GM21528 (cell line): ENCODE results near the gene SLC7A7.
"Not testable (repeated sequence)": the region's sequence is repeated elsewhere in the genome, so short reads cannot be mapped to it uniquely, and the experiment has no call there.

Experiments
- ATAC-seq: cut with Tn5 transposase; IDR thresholded peaks from one replicate; pipeline ENCODE4 v1.9.1; 2021; ENCODE audit warnings: mild to moderate bottlenecking, moderate library complexity; ENCODE audit not compliant: unreplicated experiment, low FRiP score

Gene SLC7A7

DNA sequence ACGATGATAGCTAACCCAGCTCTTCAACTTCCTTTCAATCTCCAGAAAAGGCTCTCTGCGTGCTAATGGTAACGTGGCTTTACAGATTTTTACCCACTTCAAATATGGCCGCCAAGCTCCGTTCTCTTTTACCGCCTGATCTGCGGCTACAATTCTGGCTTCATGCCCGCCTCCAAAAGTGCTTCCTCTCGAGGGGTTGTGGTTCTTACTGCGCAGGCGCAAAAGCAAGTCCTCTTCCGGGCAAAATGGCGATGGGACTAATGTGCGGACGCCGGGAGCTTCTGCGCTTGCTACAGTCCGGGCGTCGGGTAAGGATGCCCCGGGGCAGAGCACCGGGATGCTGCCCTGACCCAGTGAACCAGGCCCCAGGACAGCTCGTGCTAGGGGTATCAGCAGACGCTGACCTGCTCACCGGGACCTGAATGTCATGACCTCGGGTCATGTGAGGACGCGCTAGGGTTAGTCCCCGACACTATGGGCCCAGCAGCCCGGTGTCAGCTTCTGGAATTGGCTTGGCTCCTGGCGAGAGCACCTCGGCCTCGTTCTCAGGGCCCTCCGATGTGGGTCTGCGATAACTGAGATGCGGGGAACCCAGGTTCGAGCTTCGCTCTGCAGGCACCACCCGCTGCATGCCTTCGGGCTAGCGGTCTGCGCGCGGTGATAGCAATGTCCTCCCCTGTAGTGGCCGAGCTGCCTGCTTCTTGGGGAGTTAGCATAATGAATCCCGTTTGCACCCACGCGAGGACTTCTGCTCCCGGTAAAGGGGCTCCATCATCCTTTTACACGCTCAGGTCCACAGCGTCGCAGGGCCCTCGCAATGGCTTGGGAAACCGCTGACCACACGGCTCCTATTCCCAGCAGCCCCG is 48.5 kb downstream of the SLC7A7 start, which contains the start of gene OXA1L:
Gene OXA1L (plus strand): TSS at position 232 of the 866 bp plus-strand sequence. CDS start 14 bp downstream, at position 246.
- peak; percentile 70 for ATAC-seq

DNA sequence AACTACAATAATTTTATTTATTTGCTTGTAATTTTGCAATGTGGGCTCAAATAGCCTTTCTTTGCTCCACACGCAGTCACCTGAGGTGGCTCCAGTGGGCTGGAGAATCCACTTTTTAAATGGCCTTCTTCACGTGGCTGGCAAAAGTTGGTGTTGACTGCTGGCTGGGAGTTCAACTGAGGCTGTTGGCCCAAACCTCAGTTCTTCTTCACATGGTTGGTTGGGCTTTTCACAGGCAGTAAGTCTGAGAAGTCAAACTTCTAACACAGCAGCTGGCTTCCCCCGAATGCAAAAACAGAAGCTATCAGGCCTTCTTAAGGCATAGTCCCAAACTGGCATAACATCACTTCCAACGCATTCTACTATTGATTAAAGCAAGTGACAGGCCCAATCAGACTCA is 50.9 kb downstream of the SLC7A7 start:
- ATAC-seq, result no peak

DNA sequence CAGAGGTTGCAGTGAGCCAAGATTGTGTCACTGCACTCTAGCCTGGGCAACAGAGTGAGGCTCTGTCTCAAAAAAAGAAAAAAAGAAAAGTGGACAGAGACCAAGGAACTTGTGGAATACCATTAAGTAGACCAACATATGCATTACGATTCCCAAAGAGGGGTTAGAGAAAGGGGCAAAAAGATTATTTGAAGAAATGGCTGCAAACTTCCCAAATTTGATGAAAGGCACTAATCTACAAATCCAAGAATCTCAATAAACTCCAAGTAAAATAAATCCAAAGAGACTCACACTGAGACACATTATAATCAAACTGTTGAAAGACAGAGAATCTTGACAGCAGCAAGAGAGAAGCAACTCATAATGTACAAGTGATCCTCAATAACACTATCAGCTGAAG is 53.5 kb downstream of the SLC7A7 start:
- ATAC-seq, result no peak

DNA sequence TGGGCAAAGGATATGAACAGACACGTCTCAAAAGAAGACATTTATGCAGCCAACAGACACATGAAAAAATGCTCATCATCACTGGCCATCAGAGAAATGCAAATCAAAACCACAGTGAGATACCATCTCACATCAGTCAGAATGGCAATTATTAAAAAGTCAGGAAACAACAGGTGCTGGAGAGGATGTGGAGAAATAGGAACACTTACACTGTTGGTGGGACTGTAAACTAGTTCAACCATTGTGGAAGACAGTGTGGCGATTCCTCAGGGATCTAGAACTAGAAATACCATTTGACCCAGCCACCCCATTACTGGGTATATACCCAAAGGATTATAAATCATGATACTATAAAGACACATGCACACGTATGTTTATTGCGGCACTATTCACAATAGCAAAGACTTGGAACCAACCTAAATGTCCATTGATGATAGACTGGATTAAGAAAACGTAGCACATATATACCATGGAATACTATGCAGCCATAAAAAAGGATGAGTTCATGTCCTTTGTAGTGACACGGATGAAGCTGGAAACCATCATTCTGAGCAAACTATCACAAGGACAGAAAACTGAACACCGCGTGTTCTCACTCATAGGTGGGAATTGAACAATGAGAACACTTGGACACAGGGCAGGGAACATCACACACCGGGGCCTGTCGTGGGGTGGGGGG is 57.1 kb downstream of the SLC7A7 start:
- not testable (repeated sequence) for ATAC-seq

DNA sequence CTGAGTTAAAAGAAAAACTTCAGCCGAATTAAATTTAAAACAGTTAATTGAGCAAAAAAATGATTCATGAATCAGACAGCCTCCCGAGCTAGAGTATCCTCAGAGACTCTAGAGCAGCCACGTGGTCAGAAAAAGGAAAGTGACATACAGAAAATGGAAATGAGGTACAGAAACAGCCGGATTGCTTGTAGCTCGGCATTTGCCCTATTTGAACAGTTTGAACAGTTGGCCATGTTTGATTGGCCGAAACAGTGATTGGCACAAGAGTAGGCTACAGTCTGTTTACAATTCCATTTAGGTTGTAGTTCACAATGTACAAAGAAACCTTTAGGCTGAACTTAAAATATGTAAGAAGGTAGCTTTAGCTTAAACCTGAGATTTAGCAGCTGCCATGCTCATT is 61.6 kb downstream of the SLC7A7 start:
- ATAC-seq, result no peak

DNA sequence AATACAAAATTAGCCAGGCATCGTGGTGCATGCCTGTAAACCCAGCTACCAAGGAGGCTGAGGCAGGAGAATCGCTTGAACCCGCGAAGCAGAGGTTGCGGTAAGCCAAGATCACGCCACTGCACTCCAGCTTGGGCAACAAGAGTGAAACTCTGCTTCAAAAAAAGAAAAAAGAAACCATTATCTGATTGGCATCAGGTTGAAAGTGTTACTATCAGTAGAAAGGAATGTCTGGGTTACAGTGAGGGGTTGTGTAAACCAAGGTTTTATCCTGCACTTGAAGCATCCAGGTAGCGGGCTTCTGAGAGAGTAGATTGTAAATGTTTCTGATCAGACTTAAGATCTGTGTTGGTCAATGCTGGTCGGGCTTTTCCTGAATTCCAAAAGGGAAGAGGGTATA is 62.8 kb downstream of the SLC7A7 start:
- no peak for ATAC-seq

GRCh38 chr14:22748631-22749068 is 66.6 kb downstream of the SLC7A7 start:
- no peak for ATAC-seq

DNA sequence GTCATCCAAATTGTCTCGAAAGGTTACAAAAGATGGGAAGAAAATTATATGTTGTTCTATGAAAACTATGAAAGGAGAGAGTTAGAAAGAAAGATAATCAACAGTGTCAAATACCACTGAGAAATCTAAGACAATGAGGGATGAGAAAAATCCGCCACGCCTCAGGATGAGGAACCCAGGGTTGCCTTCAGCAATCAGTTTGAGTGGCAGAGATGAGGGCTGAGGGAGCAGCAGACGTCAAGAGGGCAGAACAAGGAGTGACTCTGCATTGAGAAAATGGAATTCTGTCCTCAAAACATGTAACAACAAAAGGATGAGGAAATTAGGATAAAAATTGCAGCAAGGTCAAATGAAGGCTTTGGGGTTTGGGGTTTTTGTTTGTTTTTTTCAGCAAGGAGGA is 67.0 kb downstream of the SLC7A7 start:
- ATAC-seq, result no peak

DNA sequence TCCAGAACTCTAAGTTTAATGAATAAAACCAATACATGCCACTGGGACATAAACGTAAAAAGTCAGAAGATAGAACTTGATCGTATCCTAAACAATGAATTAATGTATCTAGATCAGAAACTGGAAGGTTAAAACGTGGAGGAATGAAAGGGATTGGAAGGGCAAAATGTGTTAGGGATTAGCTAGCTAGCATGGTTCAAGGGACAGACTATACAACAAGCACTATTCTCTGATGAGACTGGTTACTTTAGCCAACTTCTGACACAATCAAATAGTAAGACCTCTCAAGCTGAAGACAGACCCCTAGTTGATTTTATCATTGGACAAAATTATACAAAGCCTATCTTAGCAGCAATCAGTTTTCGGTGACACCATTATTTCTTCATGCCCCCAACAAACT is 67.5 kb downstream of the SLC7A7 start:
- no peak for ATAC-seq

DNA sequence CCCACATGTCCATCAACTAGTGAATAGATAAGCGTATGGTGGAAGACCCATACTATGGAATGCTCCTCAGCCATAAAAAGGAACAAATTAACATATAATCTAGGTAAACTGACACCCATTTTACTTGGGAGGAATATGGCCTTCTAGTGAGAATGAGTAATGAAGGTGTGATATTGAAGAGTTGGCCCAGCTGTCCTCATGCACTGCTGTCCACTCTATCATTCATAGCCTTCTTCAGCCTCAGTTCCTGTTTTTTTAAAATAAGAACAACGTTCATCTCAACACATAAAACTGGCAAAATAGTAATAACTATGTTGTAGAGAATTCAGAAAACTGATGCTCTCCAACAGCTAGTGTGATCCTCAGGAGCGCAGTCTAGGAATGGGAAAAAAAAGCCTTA is 75.2 kb downstream of the SLC7A7 start:
- ATAC-seq, result no peak

DNA sequence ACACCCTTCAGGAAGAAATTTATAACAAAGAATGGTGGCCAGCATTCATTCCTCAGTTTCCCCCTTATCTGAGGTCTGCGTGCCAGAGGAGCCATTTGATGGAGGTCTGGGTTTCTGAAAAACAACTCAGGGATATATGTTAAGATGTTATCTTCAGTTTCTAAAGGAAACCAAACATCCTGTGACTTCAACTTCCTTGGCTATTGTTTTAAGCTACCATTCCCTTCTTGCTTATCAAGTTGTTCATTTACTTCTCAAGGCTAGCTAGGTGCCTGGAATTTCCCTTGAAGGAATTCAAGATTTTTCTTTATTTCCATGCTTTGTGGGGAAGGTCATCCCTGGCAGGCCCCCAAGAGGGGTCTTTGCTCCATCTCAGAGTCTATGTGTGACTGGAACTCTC is 75.8 kb downstream of the SLC7A7 start:
- no peak for ATAC-seq

- ATAC-seq, result peak; percentile 60
These were observed 78.2 kb downstream of the SLC7A7 start for GRCh38 chr14:22737052-22737451.

DNA sequence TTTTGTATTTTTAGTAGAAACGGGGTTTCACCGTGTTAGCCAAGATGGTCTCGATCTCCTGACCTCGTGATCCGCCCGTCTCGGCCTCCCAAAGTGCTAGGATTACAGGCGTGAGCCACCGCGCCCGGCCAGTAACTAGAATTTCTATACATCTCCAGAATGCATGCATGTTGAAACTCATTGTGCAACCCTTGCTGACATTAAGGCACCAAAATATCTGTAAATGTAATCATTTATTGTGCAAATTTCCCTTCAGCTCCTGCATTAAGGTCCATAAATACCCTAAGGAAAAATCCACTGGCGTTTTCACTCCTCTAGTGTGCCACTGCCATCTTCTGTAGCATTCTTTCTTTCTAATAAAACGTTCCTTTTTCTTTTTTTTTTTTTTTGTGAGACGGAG is 78.9 kb downstream of the SLC7A7 start:
- ATAC-seq, result not testable (repeated sequence)

GRCh38 chr14:22735096-22735495 is 80.1 kb downstream of the SLC7A7 start:
- ATAC-seq, result no peak

GRCh38 chr14:22733829-22734228 is 81.4 kb downstream of the SLC7A7 start:
- ATAC-seq, result no peak

DNA sequence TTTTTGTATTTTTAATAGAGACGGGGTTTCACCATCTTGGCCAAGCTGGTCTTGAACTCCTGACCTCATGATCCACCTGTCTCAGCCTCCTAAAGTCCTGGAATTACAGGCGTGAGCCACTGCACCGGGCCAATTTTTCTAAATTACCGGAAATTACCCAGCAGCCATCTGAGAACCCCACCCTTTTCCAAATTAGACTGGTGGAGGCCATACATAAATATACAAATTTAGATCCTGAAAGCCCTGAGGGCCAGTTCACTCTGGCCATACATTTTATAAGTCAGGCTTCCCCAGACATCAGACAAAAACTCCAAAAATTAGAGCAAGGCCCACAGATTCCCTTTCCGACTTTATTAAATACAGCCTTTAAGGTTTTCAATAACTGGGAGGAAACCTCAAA is 83.2 kb downstream of the SLC7A7 start:
- ATAC-seq, result not testable (repeated sequence)

DNA sequence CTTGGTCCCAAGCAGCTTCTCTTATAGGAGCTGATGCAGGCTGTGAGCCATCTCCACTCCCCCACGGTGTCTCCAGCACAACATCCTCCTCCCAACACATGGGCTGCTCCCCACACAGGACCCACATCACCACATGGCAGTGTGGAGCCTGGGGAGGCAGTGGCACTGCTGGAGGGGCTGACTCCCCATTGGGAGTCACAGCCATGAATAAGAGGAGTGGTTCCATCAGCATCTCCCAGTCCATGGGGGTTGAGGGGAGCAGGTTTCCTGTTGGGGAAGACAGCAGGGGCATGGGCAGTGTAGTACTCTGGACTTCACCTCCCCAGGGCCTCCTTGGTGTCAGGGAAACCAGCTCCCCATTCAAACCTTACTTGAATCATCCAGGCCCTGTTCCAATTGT is 89.2 kb downstream of the SLC7A7 start:
- no peak for ATAC-seq

DNA sequence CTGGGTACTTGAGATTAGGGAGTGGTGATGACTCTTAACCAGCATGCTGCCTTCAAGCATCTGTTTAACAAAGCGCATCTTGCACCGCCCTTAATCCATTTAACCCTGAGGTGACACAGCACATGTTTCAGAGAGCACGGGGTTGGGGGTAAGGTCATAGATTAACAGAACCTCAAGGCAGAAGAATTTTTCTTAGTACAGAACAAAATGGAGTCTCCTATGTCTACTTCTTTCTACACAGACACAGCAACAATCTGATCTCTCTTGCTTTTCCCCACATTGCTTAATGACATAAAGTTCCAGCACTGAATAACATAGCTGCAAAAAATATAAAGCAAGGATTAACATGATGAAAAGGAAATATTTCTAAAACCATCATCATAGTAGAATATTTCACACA is 89.9 kb downstream of the SLC7A7 start:
- ATAC-seq, result not testable (repeated sequence)

GRCh38 chr14:22724847-22725246 is 90.4 kb downstream of the SLC7A7 start:
- ATAC-seq, result not testable (repeated sequence)

GRCh38 chr14:22723815-22724214 is 91.4 kb downstream of the SLC7A7 start:
- ATAC-seq, result no peak
